IMR-90 (cell line): ENCODE measurements around the gene STKLD1. TPM values are rescaled to one million over a fixed set of nuclear protein-coding genes. Genes with fewer than 3 reads are reported as not detected.

Experiments used
- ATAC-seq: fragments of 200-7000 bp; cut with Tn5 transposase; 2 replicates; pipeline ENCODE4 v1.9.1; 2020; ENCODE audit warnings: low read depth, mild to moderate bottlenecking, moderate library complexity
- BruUV-seq: library from RNA; stranded (reverse); fragments of 400-500 nt; replicated peaks from 2 replicates; lab custom pipeline; 2021; lab: Mats Ljungman, UMichigan
- CTCF ChIA-PET: fragments of 300-600 bp; formaldehyde crosslinking; extraction: SDS; loops from one replicate; lab custom pipeline; 2021; ENCODE audit warnings: antibody characterized with exemption; lab: Yijun Ruan, JAX
- POLR2A ChIA-PET: fragments of 300-600 bp; sonication (Branson Sonifier 250); formaldehyde crosslinking; loops from one replicate; lab custom pipeline; 2022; ENCODE audit warnings: antibody characterized with exemption; ENCODE audit not compliant: unreplicated experiment; lab: Charles Lee
- DNase-seq: peaks from one replicate; pipeline ENCODE4 v3.0.0; 2013
- H2AFZ ChIP-seq: replicated peaks from 2 replicates; pipeline ENCODE3; 2013; ENCODE audit warnings: low read length, mild to moderate bottlenecking; ENCODE audit not compliant: poor library complexity
- H2AK5ac ChIP-seq: 2 replicates; pipeline ENCODE4 v1.6.1; 2013; ENCODE audit warnings: low read depth, low read length, inconsistent platforms
- H2AK9ac ChIP-seq: replicated peaks from 2 replicates; pipeline ENCODE3; 2013; ENCODE audit warnings: mild to moderate bottlenecking, low read depth, low read length, moderate library complexity; ENCODE audit not compliant: poor library complexity
- H2BK120ac ChIP-seq: 2 replicates; pipeline ENCODE4 v1.6.1; 2013; ENCODE audit warnings: low read depth, low read length, inconsistent platforms
- H2BK15ac ChIP-seq: 3 replicates; pipeline ENCODE4 v1.6.1; 2013; ENCODE audit warnings: low read depth, low read length, inconsistent platforms
- H2BK20ac ChIP-seq: 2 replicates; pipeline ENCODE4 v1.6.1; 2013; ENCODE audit warnings: low read depth, mild to moderate bottlenecking, inconsistent platforms, low read length, moderate library complexity
- H2BK5ac ChIP-seq: 2 replicates; pipeline ENCODE4 v1.6.1; 2013; ENCODE audit warnings: mild to moderate bottlenecking, low read depth, low read length, inconsistent platforms; ENCODE audit not compliant: poor library complexity, severe bottlenecking
- H3K14ac ChIP-seq: replicated peaks from 2 replicates; pipeline ENCODE4 v1.6.1; 2013; ENCODE audit warnings: low read depth, low read length, inconsistent platforms
- H3K18ac ChIP-seq: 2 replicates; pipeline ENCODE4 v1.6.1; 2013; ENCODE audit warnings: low read depth, low read length, control low read depth
- H3K23ac ChIP-seq: 2 replicates; pipeline ENCODE4 v1.6.1; 2013; ENCODE audit warnings: low read depth, low read length, inconsistent platforms
- H3K27ac ChIP-seq: 2 replicates; pipeline ENCODE4 v1.5.1; 2013; ENCODE audit warnings: mild to moderate bottlenecking, control low read depth, low read length; ENCODE audit not compliant: insufficient read depth
- H3K27me3 ChIP-seq: 2 replicates; pipeline ENCODE4 v1.6.1; 2013; ENCODE audit warnings: low read length; ENCODE audit not compliant: control insufficient read depth, insufficient read depth
- H3K36me3 ChIP-seq: 2 replicates; pipeline ENCODE4 v1.6.1; 2013; ENCODE audit warnings: low read length, mixed read lengths; ENCODE audit not compliant: control insufficient read depth, insufficient read depth
- H3K4ac ChIP-seq: 2 replicates; pipeline ENCODE4 v1.6.1; 2013; ENCODE audit warnings: low read depth, low read length, inconsistent platforms
- H3K4me1 ChIP-seq: 2 replicates; pipeline ENCODE4 v1.6.1; 2013; ENCODE audit warnings: low read length, mixed read lengths; ENCODE audit not compliant: control insufficient read depth, insufficient read depth
- H3K4me2 ChIP-seq: 2 replicates; pipeline ENCODE4 v1.6.1; 2013; ENCODE audit warnings: low read depth, mild to moderate bottlenecking, control low read depth, low read length, moderate library complexity
- H3K4me3 ChIP-seq: 2 replicates; pipeline ENCODE4 v1.5.1; 2013; ENCODE audit warnings: low read depth, mild to moderate bottlenecking, control low read depth, low read length, moderate library complexity; ENCODE audit not compliant: insufficient read depth
- H3K56ac ChIP-seq: 2 replicates; pipeline ENCODE4 v1.6.1; 2013; ENCODE audit warnings: low read length, inconsistent platforms; ENCODE audit not compliant: insufficient read depth; ENCODE audit errors: extremely low read depth
- H3K79me1 ChIP-seq, 2 experiments: 2 replicates each; pipeline ENCODE4 v1.6.1; 2013; ENCODE audit warnings: low read length in 2 of 2, inconsistent platforms in 1 of 2, low read depth in 1 of 2
- H3K9ac ChIP-seq: 2 replicates; pipeline ENCODE4 v1.6.1; 2013; ENCODE audit warnings: low read depth, low read length, control low read depth
- H3K9me1 ChIP-seq: 2 replicates; pipeline ENCODE4 v1.6.1; 2013; ENCODE audit warnings: low read length, inconsistent platforms; ENCODE audit not compliant: insufficient read depth
- H3K9me3 ChIP-seq: 2 replicates; pipeline ENCODE4 v1.6.1; 2013; ENCODE audit warnings: low read length; ENCODE audit not compliant: control insufficient read depth, insufficient read depth
- H4K20me1 ChIP-seq: 2 replicates; pipeline ENCODE4 v1.6.1; 2013; ENCODE audit warnings: low read length, inconsistent platforms; ENCODE audit not compliant: insufficient read depth
- H4K5ac ChIP-seq: 2 replicates; pipeline ENCODE4 v1.6.1; 2013; ENCODE audit warnings: mild to moderate bottlenecking, low read depth, low read length, control low read depth
- H4K8ac ChIP-seq, 2 experiments: 2 replicates each; pipeline ENCODE4 v1.6.1; 2013; ENCODE audit warnings: low read depth in 2 of 2, low read length in 2 of 2, control low read depth in 1 of 2, inconsistent platforms in 1 of 2
- H4K91ac ChIP-seq: 2 replicates; pipeline ENCODE4 v1.6.1; 2013; ENCODE audit warnings: low read depth, low read length, inconsistent platforms; ENCODE audit not compliant: insufficient read depth
- BHLHE40 ChIP-seq: fragments of 150-350 bp; IDR thresholded peaks from 2 replicates; pipeline ENCODE4 v1.6.1; 2016; ENCODE audit warnings: mild to moderate bottlenecking, low read depth, low read length
- CEBPB ChIP-seq: IDR thresholded peaks from 2 replicates; pipeline ENCODE4 v1.6.1; 2012; ENCODE audit warnings: low read depth, low read length, improper control_type of control experiment
- CHD1 ChIP-seq: IDR thresholded peaks from 2 replicates; pipeline ENCODE4 v1.6.1; 2012; ENCODE audit warnings: low read depth, low read length, improper control_type of control experiment
- FOS ChIP-seq: fragments of 150-350 bp; IDR thresholded peaks from 2 replicates; pipeline ENCODE4 v1.6.1; 2016; ENCODE audit warnings: low read depth, low read length
- MAZ ChIP-seq: IDR thresholded peaks from 2 replicates; pipeline ENCODE4 v1.6.1; 2012; ENCODE audit warnings: low read depth, mild to moderate bottlenecking, low read length, improper control_type of control experiment, moderate library complexity, borderline replicate concordance
- MXI1 ChIP-seq: IDR thresholded peaks from 2 replicates; pipeline ENCODE4 v1.6.1; 2012; ENCODE audit warnings: low read depth, mild to moderate bottlenecking, low read length, moderate library complexity, borderline replicate concordance
- POLR2A ChIP-seq: IDR thresholded peaks from 2 replicates; pipeline ENCODE4 v1.6.1; 2012; ENCODE audit warnings: mild to moderate bottlenecking, low read depth, low read length
- RCOR1 ChIP-seq: IDR thresholded peaks from 2 replicates; pipeline ENCODE4 v1.6.1; 2012; ENCODE audit warnings: mild to moderate bottlenecking, low read length, improper control_type of control experiment; ENCODE audit not compliant: insufficient replicate concordance
- RFX5 ChIP-seq: IDR thresholded peaks from 2 replicates; pipeline ENCODE4 v1.8.0; 2012; ENCODE audit warnings: low read depth, mild to moderate bottlenecking, low read length, moderate library complexity
- USF2 ChIP-seq: fragments of 150-350 bp; IDR thresholded peaks from 2 replicates; pipeline ENCODE4 v1.6.1; 2017; ENCODE audit warnings: mild to moderate bottlenecking, antibody characterized with exemption, low read length, low read depth
- WGBS, 2 experiments: methylation state at CpG; one replicate each; pipeline versions ENCODE4 v1.1.5 to v1.1.7; 2013; ENCODE audit warnings: missing lambda C conversion rate in 2 of 2; ENCODE audit not compliant: insufficient read length in 1 of 2; ENCODE audit errors: extremely low coverage in 2 of 2; 5-methylcytosine and 5-hydroxymethylcytosine counted together
- dilution Hi-C: fragments of 300-500 bp; cut with HindIII; formaldehyde crosslinking; loops from one replicate; pipeline ENCODE4 v1.14.3; 2018; ENCODE audit warnings: low sequenced_read_pairs; ENCODE audit not compliant: unreplicated experiment
- in situ Hi-C: fragments of 300-500 bp; cut with MboI; formaldehyde crosslinking; loops from 3 replicates; pipeline ENCODE4 v1.14.3; 2019; ENCODE audit warnings: low sequenced_read_pairs, inconsistent platforms, mixed read lengths
- intact Hi-C: fragments of 100-400 bp; cut with micrococcal nuclease; formaldehyde crosslinking; loops from 2 replicates; pipeline ENCODE4 v1.10.0; 2022
- polyA plus RNA-seq, 3 experiments: library from polyadenylated mRNA; depleted of rRNA; stranded (reverse); fragments of >200 nt; gene quantifications; 2 replicates each; pipeline ENCODE4 v1.2.3, GENCODE V29; 2012; ENCODE audit warnings: low replicate concordance in 1 of 3
- total RNA-seq: library from RNA; depleted of rRNA; stranded (reverse); fragments of >200 nt; gene quantifications from 2 replicates; pipeline ENCODE4 v1.2.3, GENCODE V29; 2012

Gene STKLD1
- total and polyA plus RNA-seq, 2 of the 4 experiments (the other 2 are of a cell fraction): 0.54 to 0.65 TPM

DNA sequence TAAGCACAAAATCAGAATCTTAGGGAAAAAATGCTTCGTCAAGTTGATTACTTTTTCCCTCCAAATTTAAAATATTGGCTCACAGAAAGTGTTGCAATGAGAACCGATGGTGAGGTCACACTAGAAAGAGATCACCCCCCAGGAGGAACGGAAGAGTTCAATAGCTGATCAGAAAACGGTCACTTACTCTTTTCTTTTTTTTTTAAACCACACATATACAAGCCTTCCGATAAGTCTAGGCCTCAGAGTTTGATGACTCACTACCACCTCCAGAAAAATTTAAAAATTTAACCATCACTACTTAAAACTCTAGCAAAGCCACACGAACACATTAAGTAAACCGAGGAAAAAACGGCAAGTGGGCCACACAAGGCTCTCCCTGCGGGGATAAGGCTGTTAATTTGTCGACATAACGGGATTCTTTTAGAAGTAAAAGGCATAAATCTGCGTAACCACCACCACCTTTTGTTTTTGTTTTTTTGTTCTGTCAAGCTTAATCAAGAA is 1.5 kb upstream of the STKLD1 start:
- no TSS peak for BruUV-seq
- dilution Hi-C loops: no loop called here
- peak; percentile 68 for DNase-seq
- peak overlapping the region; percentile 69 for H3K4me3 ChIP-seq
- peak overlapping the region; percentile 76 for H2AK5ac ChIP-seq
- peak overlapping the region; percentile 89 for H3K14ac ChIP-seq
- ATAC-seq: 0 out of 2 replicates have a peak, but pooled peaks have one; percentile 1
- peak overlapping the region; percentile 4; the same call in 1 of the 2 replicates for H4K5ac ChIP-seq
- peak overlapping the region; percentile 86 for H2BK5ac ChIP-seq
- peaks cover 7 to 34% of the 10 kb centered on the region in 2 experiments; a peak in 3 of 4 replicates for H3K79me1 ChIP-seq
- ChIA-PET CTCF (interaction anchor here (0.6 kb wide), 1 partner anchor 22 kb away, joined by 3 read pairs; no protein-coding TSS in a partner anchor), POLR2A (no interaction called here)
- peaks cover 21% of the 10 kb centered on the region for H3K9me1 ChIP-seq
- H3K56ac ChIP-seq: peak overlapping the region; percentile 91
- 0 out of 3 replicates have a peak overlapping the region, but pooled peaks have one; percentile 3 for H2BK15ac ChIP-seq
- no peak overlapping the region for H2AFZ ChIP-seq
- WGBS, 2 experiments: no CpG with 5 or more reads among the region's 12 CpGs
- H2AK9ac ChIP-seq: peak overlapping the region; percentile 94
- H3K23ac ChIP-seq: peak overlapping the region; percentile 87
- peaks cover 56% of the 10 kb centered on the region for H4K20me1 ChIP-seq
- H3K4me1 ChIP-seq: peaks cover 11% of the 10 kb centered on the region
- H3K18ac ChIP-seq: no peak overlapping the region; the same call in 1 of the 2 replicates
- H3K4ac ChIP-seq: peak overlapping the region; percentile 85
- H3K9ac ChIP-seq: peak overlapping the region; percentile 97
- no peaks in the 10 kb centered on the region for H3K27me3 ChIP-seq
- in situ Hi-C loops: no loop called here
- H3K4me2 ChIP-seq: peak overlapping the region; percentile 97
- intact Hi-C loops: no loop called here
- TF ChIP-seq USF2 (no peak), BHLHE40 (no peak), RFX5 (no peak), FOS (peak; percentile 54; the same call in 1 of the 2 replicates), MXI1 (no peak), POLR2A (peak; percentile 70; the same call in 1 of the 2 replicates), CHD1 (peak; percentile 56; the same call in 1 of the 2 replicates), CEBPB (peak; percentile 78), MAZ (no peak), RCOR1 (no peak)
- peak overlapping the region; percentile 89 for H3K27ac ChIP-seq
- H2BK120ac ChIP-seq: peak overlapping the region; percentile 58; the same call in 1 of the 2 replicates
- H4K8ac ChIP-seq: peak overlapping the region; percentile 11 to 82; a peak in 2 of 4 replicates
- no peaks in the 10 kb centered on the region for H3K9me3 ChIP-seq
- peaks cover 30% of the 10 kb centered on the region for H3K36me3 ChIP-seq
- H4K91ac ChIP-seq: peak overlapping the region; percentile 49
- H2BK20ac ChIP-seq: no peak overlapping the region
